ENCODE measurements around the gene KLK2. TPM values are rescaled to one million over a fixed set of nuclear protein-coding genes. Genes with fewer than 3 reads are reported as not detected.

KLK2 gene
- total and polyA plus RNA-seq, 2 of the 4 experiments (the other 2 are of a cell fraction): not detected

- Histone ChIP-seq H2AFZ (replicated peaks; ENCODE audit: low read length, poor library complexity) (no peak overlapping the region), H4K5ac (ENCODE audit: low read depth, low read length) (no peak overlapping the region), H4K8ac (ENCODE audit: low read depth in 2 of 2, low read length in 2 of 2) (no peak overlapping the region), H3K56ac (ENCODE audit: extremely low read depth, insufficient read depth, low read length) (no peak overlapping the region), H2BK20ac (ENCODE audit: low read depth, low read length) (no peak overlapping the region), H4K20me1 (ENCODE audit: insufficient read depth, low read length) (no peaks in the 10 kb centered on the region), H2BK15ac (ENCODE audit: low read depth, low read length) (no peak overlapping the region), H2BK120ac (ENCODE audit: low read depth, low read length) (no peak overlapping the region), H3K79me1 (ENCODE audit: low read depth in 1 of 2, low read length in 2 of 2) (no peaks in the 10 kb centered on the region), H3K9me3 (ENCODE audit: control insufficient read depth, insufficient read depth, low read length) (no peaks in the 10 kb centered on the region), H3K9me1 (ENCODE audit: insufficient read depth, low read length) (no peaks in the 10 kb centered on the region), H3K36me3 (ENCODE audit: control insufficient read depth, insufficient read depth, low read length) (no peaks in the 10 kb centered on the region), H3K27me3 (ENCODE audit: control insufficient read depth, insufficient read depth, low read length) (peaks cover 2% of the 10 kb centered on the region; the same call in 1 of the 2 replicates), H2AK5ac (ENCODE audit: low read depth, low read length) (no peak overlapping the region), H3K4me3 (ENCODE audit: insufficient read depth, low read depth, low read length) (no peak overlapping the region), H3K23ac (ENCODE audit: low read depth, low read length) (no peak overlapping the region), H3K4me1 (ENCODE audit: control insufficient read depth, insufficient read depth, low read length) (no peaks in the 10 kb centered on the region), H3K27ac (ENCODE audit: insufficient read depth, low read length) (no peak overlapping the region), H3K9ac (ENCODE audit: low read depth, low read length) (no peak overlapping the region), H2BK5ac (ENCODE audit: low read depth, low read length, poor library complexity, severe bottlenecking) (no peak overlapping the region), H2AK9ac (replicated peaks; ENCODE audit: low read depth, low read length, poor library complexity) (no peak overlapping the region), H3K14ac (replicated peaks; ENCODE audit: low read depth, low read length) (no peak overlapping the region), H3K18ac (ENCODE audit: low read depth, low read length) (no peak overlapping the region), H4K91ac (ENCODE audit: insufficient read depth, low read depth, low read length) (no peak overlapping the region), H3K4ac (ENCODE audit: low read depth, low read length) (no peak overlapping the region), H3K4me2 (ENCODE audit: low read depth, low read length) (no peak overlapping the region)
- DNase-seq (no peak), ATAC-seq (ENCODE audit: low read depth) (no peak)
- TF ChIP-seq ELK1 (IDR thresholded peaks at IDR 0.05; ENCODE audit: borderline replicate concordance, low read depth, low read length) (no peak), POLR2A (IDR thresholded peaks at IDR 0.05; ENCODE audit: low read depth, low read length) (no peak), NFE2L2 (IDR thresholded peaks at IDR 0.05; ENCODE audit: low read depth, low read length) (no peak), MAZ (IDR thresholded peaks at IDR 0.05; ENCODE audit: borderline replicate concordance, low read depth, low read length) (no peak), RCOR1 (IDR thresholded peaks at IDR 0.05; ENCODE audit: insufficient replicate concordance, low read length) (no peak), FOS (IDR thresholded peaks at IDR 0.05; ENCODE audit: low read depth, low read length) (no peak), RAD21 (IDR thresholded peaks at IDR 0.05; ENCODE audit: low read length) (no peak), RFX5 (IDR thresholded peaks at IDR 0.05; ENCODE audit: low read depth, low read length) (no peak), MAFK (IDR thresholded peaks at IDR 0.05; ENCODE audit: low read depth, low read length) (no peak), MXI1 (IDR thresholded peaks at IDR 0.05; ENCODE audit: borderline replicate concordance, low read depth, low read length) (no peak), CHD1 (IDR thresholded peaks at IDR 0.05; ENCODE audit: low read depth, low read length) (no peak), SMC3 (IDR thresholded peaks at IDR 0.05; ENCODE audit: low read depth, low read length) (no peak), CEBPB (IDR thresholded peaks at IDR 0.05; ENCODE audit: low read depth, low read length) (no peak), BHLHE40 (IDR thresholded peaks at IDR 0.05; ENCODE audit: low read depth, low read length) (no peak)
- TF ChIP-seq, protein P1, sequence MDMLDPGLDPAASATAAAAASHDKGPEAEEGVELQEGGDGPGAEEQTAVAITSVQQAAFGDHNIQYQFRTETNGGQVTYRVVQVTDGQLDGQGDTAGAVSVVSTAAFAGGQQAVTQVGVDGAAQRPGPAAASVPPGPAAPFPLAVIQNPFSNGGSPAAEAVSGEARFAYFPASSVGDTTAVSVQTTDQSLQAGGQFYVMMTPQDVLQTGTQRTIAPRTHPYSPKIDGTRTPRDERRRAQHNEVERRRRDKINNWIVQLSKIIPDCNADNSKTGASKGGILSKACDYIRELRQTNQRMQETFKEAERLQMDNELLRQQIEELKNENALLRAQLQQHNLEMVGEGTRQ (IDR thresholded peaks at IDR 0.05; ENCODE audit: low read depth, low read length): no peak
- TF ChIP-seq, protein P2, sequence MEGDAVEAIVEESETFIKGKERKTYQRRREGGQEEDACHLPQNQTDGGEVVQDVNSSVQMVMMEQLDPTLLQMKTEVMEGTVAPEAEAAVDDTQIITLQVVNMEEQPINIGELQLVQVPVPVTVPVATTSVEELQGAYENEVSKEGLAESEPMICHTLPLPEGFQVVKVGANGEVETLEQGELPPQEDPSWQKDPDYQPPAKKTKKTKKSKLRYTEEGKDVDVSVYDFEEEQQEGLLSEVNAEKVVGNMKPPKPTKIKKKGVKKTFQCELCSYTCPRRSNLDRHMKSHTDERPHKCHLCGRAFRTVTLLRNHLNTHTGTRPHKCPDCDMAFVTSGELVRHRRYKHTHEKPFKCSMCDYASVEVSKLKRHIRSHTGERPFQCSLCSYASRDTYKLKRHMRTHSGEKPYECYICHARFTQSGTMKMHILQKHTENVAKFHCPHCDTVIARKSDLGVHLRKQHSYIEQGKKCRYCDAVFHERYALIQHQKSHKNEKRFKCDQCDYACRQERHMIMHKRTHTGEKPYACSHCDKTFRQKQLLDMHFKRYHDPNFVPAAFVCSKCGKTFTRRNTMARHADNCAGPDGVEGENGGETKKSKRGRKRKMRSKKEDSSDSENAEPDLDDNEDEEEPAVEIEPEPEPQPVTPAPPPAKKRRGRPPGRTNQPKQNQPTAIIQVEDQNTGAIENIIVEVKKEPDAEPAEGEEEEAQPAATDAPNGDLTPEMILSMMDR (conservative IDR thresholded peaks at IDR 0.05; ENCODE audit: low read depth, low read length): no peak
- in situ Hi-C loops (cut with MboI; ENCODE audit: low sequenced_read_pairs): no loop called here
- no TSS peak for BruUV-seq (replicated peaks)
- intact Hi-C loops (cut with micrococcal nuclease): no loop called here
- CTCF ChIA-PET: no interaction called here
- WGBS, 2 experiments (ENCODE audit: extremely low coverage in 2 of 2, insufficient read length in 1 of 2): 60% methylated on average over 1 of the region's 5 CpGs; no CpG with 5 or more reads in 1 of the 2 experiments
- dilution Hi-C loops (cut with HindIII; ENCODE audit: low sequenced_read_pairs, unreplicated experiment): no loop called here
- POLR2A ChIA-PET (ENCODE audit: unreplicated experiment): no interaction called here
Measured at GRCh38 chr19:50874211-50874610, 972 bp downstream of the KLK2 start.
